Measurements from ENCODE around the gene HNRNPUL1. TPM values are rescaled to one million over a fixed set of nuclear protein-coding genes. Genes with fewer than 3 reads are reported as not detected.

The HNRNPUL1 gene
- total and polyA plus RNA-seq, 9 of the 15 experiments (the other 6 are each of a cell fraction or from before 2014, with no cell fraction given): 7.3 to 211 (median 85.0) TPM

DNA sequence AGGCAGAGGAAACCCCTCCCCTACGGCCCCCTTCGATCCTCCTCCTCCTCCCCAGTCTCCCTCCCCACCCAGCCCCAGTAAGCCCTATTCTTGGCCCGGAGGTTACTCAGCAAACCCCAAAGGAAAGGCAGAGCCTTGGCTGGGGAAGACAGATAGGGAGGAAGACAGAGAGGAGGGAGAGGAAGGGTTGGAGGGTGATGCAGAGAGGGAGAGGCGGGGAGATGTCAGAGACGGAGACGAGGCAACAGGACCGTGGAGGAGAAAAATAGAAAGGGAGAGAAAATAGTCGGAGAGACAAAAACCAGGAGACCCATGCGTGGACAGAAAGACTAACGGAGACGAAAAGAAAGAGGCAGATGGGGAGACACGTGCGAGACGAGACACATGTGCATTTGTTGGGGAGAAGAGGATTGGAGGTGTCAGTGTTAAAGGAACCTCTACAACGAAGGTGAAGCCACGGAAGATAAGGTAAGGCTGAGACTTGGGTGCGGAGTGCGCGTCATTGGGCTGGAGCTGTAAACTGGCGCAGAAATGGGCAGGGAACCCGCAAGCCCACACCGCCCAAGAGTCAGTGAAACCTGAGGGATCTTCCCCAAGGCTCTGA, 86.7 kb downstream of the HNRNPUL1 start (continued):
- TF ChIP-seq, protein P1, sequence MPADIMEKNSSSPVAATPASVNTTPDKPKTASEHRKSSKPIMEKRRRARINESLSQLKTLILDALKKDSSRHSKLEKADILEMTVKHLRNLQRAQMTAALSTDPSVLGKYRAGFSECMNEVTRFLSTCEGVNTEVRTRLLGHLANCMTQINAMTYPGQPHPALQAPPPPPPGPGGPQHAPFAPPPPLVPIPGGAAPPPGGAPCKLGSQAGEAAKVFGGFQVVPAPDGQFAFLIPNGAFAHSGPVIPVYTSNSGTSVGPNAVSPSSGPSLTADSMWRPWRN (IDR thresholded peaks at IDR 0.05; ENCODE audit: low read depth): 0 out of 2 replicates have a peak, but pooled peaks have one; percentile 16
- TF ChIP-seq KDM5B (IDR thresholded peaks at IDR 0.05; ENCODE audit: insufficient replicate concordance, low read depth, low read length) (peak; percentile 47), POU5F1 (IDR thresholded peaks at IDR 0.05; ENCODE audit: borderline replicate concordance, low read depth, low read length, partially characterized antibody) (no peak), ARID1B (IDR thresholded peaks at IDR 0.05) (peak; percentile 84), EHMT2 (IDR thresholded peaks at IDR 0.05) (peak; percentile 48; the same call in 1 of the 2 replicates), NRF1 (conservative IDR thresholded peaks at IDR 0.05 in 1 of 2, IDR thresholded peaks at IDR 0.05 in 1 of 2) (0 out of 4 replicates have a peak, but pooled peaks of 1 of the 2 experiments have one; percentile 45), HDAC2 (IDR thresholded peaks at IDR 0.05) (peak; percentile 90), RBM15 (IDR thresholded peaks at IDR 0.05; ENCODE audit: insufficient read depth, low read length) (no peak), TBL1XR1 (IDR thresholded peaks at IDR 0.05; ENCODE audit: low read length in 2 of 2) (peak; percentile 23 to 51; a peak in 1 of 4 replicates), HLTF (IDR thresholded peaks at IDR 0.05) (peak; percentile 85), ZNF408 (CRISPR knock-in tag; IDR thresholded peaks at IDR 0.05; ENCODE audit: low read depth) (no peak), TEAD1 (CRISPR knock-in tag; IDR thresholded peaks at IDR 0.05) (peak in 1 of 2 experiments; percentile 26; a peak in 1 of 4 replicates), LEF1 (IDR thresholded peaks at IDR 0.05) (peak; percentile 39; the same call in 1 of the 2 replicates), KDM1A (IDR thresholded peaks at IDR 0.05) (peak; percentile 41 to 53; a peak in 2 of 4 replicates), SP1 (CRISPR knock-in tag; IDR thresholded peaks at IDR 0.05) (peak; percentile 62; the same call in 1 of the 2 replicates), NFIC (IDR thresholded peaks at IDR 0.05) (peak; percentile 43), THRAP3 (IDR thresholded peaks at IDR 0.05; ENCODE audit: borderline replicate concordance) (0 out of 2 replicates have a peak, but pooled peaks have one; percentile 52), CBFA2T3 (IDR thresholded peaks at IDR 0.05) (peak; percentile 74), MYC (IDR thresholded peaks at IDR 0.05; ENCODE audit: low read depth, low read length) (no peak), MYC (CRISPR knock-in tag; IDR thresholded peaks at IDR 0.05; ENCODE audit: borderline replicate concordance, low read depth) (peak; percentile 62; the same call in 1 of the 2 replicates)
- TF ChIP-seq, protein P2, sequence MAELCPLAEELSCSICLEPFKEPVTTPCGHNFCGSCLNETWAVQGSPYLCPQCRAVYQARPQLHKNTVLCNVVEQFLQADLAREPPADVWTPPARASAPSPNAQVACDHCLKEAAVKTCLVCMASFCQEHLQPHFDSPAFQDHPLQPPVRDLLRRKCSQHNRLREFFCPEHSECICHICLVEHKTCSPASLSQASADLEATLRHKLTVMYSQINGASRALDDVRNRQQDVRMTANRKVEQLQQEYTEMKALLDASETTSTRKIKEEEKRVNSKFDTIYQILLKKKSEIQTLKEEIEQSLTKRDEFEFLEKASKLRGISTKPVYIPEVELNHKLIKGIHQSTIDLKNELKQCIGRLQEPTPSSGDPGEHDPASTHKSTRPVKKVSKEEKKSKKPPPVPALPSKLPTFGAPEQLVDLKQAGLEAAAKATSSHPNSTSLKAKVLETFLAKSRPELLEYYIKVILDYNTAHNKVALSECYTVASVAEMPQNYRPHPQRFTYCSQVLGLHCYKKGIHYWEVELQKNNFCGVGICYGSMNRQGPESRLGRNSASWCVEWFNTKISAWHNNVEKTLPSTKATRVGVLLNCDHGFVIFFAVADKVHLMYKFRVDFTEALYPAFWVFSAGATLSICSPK (IDR thresholded peaks at IDR 0.05; ENCODE audit: borderline replicate concordance): peak; percentile 97; the same call in 1 of the 2 replicates
- TF ChIP-seq, protein P3, sequence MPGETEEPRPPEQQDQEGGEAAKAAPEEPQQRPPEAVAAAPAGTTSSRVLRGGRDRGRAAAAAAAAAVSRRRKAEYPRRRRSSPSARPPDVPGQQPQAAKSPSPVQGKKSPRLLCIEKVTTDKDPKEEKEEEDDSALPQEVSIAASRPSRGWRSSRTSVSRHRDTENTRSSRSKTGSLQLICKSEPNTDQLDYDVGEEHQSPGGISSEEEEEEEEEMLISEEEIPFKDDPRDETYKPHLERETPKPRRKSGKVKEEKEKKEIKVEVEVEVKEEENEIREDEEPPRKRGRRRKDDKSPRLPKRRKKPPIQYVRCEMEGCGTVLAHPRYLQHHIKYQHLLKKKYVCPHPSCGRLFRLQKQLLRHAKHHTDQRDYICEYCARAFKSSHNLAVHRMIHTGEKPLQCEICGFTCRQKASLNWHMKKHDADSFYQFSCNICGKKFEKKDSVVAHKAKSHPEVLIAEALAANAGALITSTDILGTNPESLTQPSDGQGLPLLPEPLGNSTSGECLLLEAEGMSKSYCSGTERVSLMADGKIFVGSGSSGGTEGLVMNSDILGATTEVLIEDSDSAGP (CRISPR knock-in tag; IDR thresholded peaks at IDR 0.05): peak; percentile 91
- TF ChIP-seq, protein P4, sequence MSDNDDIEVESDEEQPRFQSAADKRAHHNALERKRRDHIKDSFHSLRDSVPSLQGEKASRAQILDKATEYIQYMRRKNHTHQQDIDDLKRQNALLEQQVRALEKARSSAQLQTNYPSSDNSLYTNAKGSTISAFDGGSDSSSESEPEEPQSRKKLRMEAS (CRISPR knock-in tag; IDR thresholded peaks at IDR 0.05): peak; percentile 82

Data from K562 (cell line).